Thoracic aorta (tissue), 2 donors: ENCODE measurements around the gene ASF1A. TPM values are rescaled to one million over a fixed set of nuclear protein-coding genes. Genes with fewer than 3 reads are reported as not detected.

Experiments used
- ATAC-seq: fragments of 150-250 bp; one replicate; pipeline ENCODE4 v1.8.0; 2017; ENCODE audit warnings: low read depth; ENCODE audit not compliant: insufficient number of reproducible peaks, low FRiP score
- DNase-seq: peaks from one replicate; pipeline ENCODE4 v3.0.0-alpha.2; 2020; ENCODE audit warnings: low spot score
- H3K27ac ChIP-seq, 2 donors: fragments of 200-600 bp; sonication (generic); 1 replicate in 1 of 2; 2 replicates in 1 of 2; pipeline ENCODE4 v1.5.1; 2016; ENCODE audit warnings: mild to moderate bottlenecking in 2 of 2, moderate library complexity in 2 of 2
- H3K27me3 ChIP-seq: fragments of 200-600 bp; sonication (generic); replicated peaks from 2 replicates; pipeline ENCODE4 v1.6.0; 2016; ENCODE audit warnings: mild to moderate bottlenecking; ENCODE audit not compliant: insufficient read depth
- H3K36me3 ChIP-seq: fragments of 200-600 bp; sonication (generic); one replicate; pipeline ENCODE4 v1.5.1; 2016
- H3K4me1 ChIP-seq, 2 donors: fragments of 200-600 bp; sonication (generic); 1 replicate in 1 of 2; 2 replicates in 1 of 2; pipeline versions ENCODE4 v1.5.1 to v1.6.0; 2016; ENCODE audit warnings: low read depth in 2 of 2, mild to moderate bottlenecking in 1 of 2; ENCODE audit not compliant: control insufficient read depth in 1 of 2
- H3K4me3 ChIP-seq: fragments of 200-600 bp; sonication (generic); 2 replicates; pipeline ENCODE4 v1.5.1; 2016; ENCODE audit warnings: mild to moderate bottlenecking
- H3K9me3 ChIP-seq: fragments of 200-600 bp; sonication (generic); 2 replicates; pipeline ENCODE4 v1.5.1; 2016
- total RNA-seq, 2 donors: library from RNA; depleted of rRNA; stranded (reverse); fragments of >200 nt; gene quantifications; one replicate each; pipeline versions ENCODE4 v1.1.0 to v1.2.3, GENCODE V29; 2016
- TF ChIP-seq, protein P1 (sequence below): fragments of 200-600 bp; sonication (generic); IDR thresholded peaks from one replicate; pipeline ENCODE4 v1.5.1; 2019; ENCODE audit warnings: antibody characterized with exemption

ASF1A gene
- total RNA-seq, 2 donors from 2014 or later, result 7.7 to 11.1 TPM

GRCh38 chr6:118877806-118878205 lies 16.1 kb upstream of the ASF1A start:
- Histone ChIP-seq H3K4me3 (no peak overlapping the region), H3K9me3 (no peaks in the 10 kb centered on the region), H3K27me3 (no peaks in the 10 kb centered on the region), H3K36me3 (no peaks in the 10 kb centered on the region), H3K4me1 (peaks cover 0 to 5% of the 10 kb centered on the region in 2 donors), H3K27ac (no peak overlapping the region)
- no peak for ATAC-seq
- DNase-seq, result no peak
- TF ChIP-seq, protein P1, sequence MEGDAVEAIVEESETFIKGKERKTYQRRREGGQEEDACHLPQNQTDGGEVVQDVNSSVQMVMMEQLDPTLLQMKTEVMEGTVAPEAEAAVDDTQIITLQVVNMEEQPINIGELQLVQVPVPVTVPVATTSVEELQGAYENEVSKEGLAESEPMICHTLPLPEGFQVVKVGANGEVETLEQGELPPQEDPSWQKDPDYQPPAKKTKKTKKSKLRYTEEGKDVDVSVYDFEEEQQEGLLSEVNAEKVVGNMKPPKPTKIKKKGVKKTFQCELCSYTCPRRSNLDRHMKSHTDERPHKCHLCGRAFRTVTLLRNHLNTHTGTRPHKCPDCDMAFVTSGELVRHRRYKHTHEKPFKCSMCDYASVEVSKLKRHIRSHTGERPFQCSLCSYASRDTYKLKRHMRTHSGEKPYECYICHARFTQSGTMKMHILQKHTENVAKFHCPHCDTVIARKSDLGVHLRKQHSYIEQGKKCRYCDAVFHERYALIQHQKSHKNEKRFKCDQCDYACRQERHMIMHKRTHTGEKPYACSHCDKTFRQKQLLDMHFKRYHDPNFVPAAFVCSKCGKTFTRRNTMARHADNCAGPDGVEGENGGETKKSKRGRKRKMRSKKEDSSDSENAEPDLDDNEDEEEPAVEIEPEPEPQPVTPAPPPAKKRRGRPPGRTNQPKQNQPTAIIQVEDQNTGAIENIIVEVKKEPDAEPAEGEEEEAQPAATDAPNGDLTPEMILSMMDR, result no peak

DNA sequence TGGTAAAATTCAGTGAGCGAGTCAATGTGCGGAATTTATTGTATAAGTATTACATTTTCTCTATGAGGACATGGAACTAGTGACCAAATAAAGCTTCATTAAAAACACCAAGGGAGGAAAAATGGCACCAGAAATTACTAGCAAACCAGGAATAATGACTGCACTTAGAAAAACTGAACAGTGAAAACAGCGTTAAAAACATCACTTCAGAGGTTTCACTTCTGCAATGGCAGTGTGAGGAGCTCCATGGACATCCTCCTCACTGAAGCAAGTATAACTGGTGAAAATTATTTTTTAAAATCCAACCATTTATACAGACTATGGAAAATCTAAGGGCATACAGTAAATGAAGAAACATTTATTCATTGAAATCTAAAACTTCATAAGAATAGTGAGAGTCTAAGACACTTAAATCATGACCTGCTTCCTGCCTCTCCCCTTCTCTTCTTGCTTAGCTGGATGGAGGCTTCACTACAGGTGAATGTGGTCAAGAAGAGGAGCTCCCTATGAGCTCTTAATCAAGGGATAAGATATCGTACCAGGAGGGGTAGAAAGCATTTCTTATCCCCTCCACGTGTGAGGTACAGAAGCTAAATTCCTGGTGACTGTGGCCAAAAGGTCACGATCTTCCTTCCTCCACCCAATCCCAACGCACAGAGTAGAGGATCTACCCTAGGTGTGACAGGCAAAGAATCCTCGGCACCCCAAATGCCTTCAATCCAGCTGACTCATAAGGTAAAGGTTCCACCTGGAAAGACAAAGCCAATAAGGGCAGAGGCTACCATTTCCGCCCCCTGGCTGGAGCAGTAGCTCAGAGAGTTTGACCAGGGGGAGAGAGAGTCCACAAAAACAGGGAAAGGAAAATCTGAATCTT lies 12.3 kb upstream of the ASF1A start:
- no peak for DNase-seq
- no peaks in the 10 kb centered on the region for H3K36me3 ChIP-seq
- ATAC-seq, result no peak
- no peak overlapping the region for H3K4me3 ChIP-seq
- TF ChIP-seq, protein P1, result no peak
- peaks cover 0 to 5% of the 10 kb centered on the region in 2 donors for H3K4me1 ChIP-seq
- no peaks in the 10 kb centered on the region for H3K9me3 ChIP-seq
- no peaks in the 10 kb centered on the region for H3K27me3 ChIP-seq
- no peak overlapping the region for H3K27ac ChIP-seq

DNA sequence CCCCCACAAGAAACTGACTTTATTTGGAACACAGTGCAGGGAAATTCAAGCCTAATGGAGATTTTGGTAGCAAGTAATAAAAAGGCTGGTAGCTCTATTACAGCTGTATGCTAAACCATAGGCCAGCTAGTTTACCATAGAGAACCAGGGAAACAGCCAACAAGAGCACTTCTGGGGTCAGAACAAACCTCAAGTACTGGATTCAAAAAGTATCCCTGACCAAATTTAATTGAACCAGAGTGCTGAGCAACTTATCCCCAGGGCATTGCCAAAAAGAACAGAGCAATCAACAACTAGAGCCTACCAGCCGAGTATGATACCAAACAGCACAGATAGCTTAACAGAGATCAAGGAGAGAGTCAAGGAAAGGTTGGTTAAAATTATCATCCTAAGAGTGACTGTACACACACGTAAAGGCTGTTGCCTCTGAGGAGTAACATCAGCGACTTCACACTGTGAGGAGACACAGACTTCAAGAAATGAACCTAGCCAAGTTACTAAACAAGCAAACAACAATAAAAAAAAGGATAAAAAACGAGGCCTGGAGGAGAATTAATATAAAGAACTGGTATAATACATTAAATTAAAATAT lies 11.5 kb upstream of the ASF1A start:
- no peaks in the 10 kb centered on the region for H3K27me3 ChIP-seq
- no peak overlapping the region for H3K27ac ChIP-seq
- ATAC-seq (no peak), DNase-seq (no peak)
- TF ChIP-seq, protein P1, result no peak
- H3K9me3 ChIP-seq, result no peaks in the 10 kb centered on the region
- no peaks in the 10 kb centered on the region for H3K36me3 ChIP-seq
- H3K4me3 ChIP-seq, result no peak overlapping the region
- no peaks in the 10 kb centered on the region for H3K4me1 ChIP-seq

DNA sequence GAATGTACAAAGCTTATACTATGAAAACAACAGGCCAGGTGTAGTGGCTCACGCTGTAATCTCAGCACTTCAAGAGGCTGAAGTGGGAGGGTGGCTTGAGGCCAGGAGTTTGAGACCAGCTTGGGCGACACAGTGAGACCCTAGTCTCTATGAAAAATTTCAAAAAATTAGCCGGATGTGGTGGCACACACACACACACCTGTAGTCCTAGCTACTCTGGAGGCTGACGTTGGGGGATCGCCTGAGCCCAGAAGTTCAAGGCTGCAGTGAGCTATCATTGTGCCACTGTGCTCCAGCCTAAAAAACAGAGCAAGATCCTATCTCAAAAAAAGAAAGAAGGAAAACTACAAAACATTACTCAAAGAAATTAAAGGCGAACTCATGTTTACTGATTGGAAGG lies 7.3 kb upstream of the ASF1A start:
- Histone ChIP-seq H3K27me3 (no peaks in the 10 kb centered on the region), H3K4me3 (no peak overlapping the region), H3K27ac (no peak overlapping the region), H3K36me3 (no peaks in the 10 kb centered on the region), H3K9me3 (no peaks in the 10 kb centered on the region), H3K4me1 (peaks cover 4 to 9% of the 10 kb centered on the region in 2 donors)
- DNase-seq, result no peak
- TF ChIP-seq, protein P1, result no peak
- no peak for ATAC-seq

- Histone ChIP-seq H3K27me3 (no peaks in the 10 kb centered on the region), H3K36me3 (no peaks in the 10 kb centered on the region), H3K4me3 (no peak overlapping the region), H3K4me1 (peaks cover 10 to 21% of the 10 kb centered on the region in 2 donors), H3K27ac (no peak overlapping the region), H3K9me3 (no peaks in the 10 kb centered on the region)
- no peak for DNase-seq
- TF ChIP-seq, protein P1, result no peak
- no peak for ATAC-seq
These were observed 4.8 kb upstream of the ASF1A start for GRCh38 chr6:118889163-118889562.
